K562 (cell line): ENCODE data around the gene MED22. TPM values are rescaled to one million over a fixed set of nuclear protein-coding genes. Genes with fewer than 3 reads are reported as not detected.

Source experiments
- CBX2 ChIP-seq: fragments of 200-600 bp; sonication (generic); IDR thresholded peaks from one replicate; pipeline ENCODE4 v1.6.1; 2012; ENCODE audit warnings: mild to moderate bottlenecking, low read length, inconsistent platforms; ENCODE audit not compliant: insufficient read depth, poor library complexity, severe bottlenecking
- CHAMP1 ChIP-seq: fragments of 450-650 bp; IDR thresholded peaks from 2 replicates; pipeline ENCODE4 v1.6.1; 2016; ENCODE audit warnings: mild to moderate bottlenecking
- ETV1 ChIP-seq: fragments of 450-650 bp; conservative IDR thresholded peaks from 2 replicates; pipeline ENCODE4 v1.6.1; 2016; ENCODE audit warnings: missing genetic modification characterization, control low read depth, low read depth, missing compliant biosample characterization
- NELFE ChIP-seq: IDR thresholded peaks from 2 replicates; pipeline ENCODE4 v1.6.1; 2011; ENCODE audit warnings: mild to moderate bottlenecking; ENCODE audit not compliant: insufficient read depth, insufficient read length
- RAD21 ChIP-seq, 2 experiments: fragments of 250-450 bp in 1 of 2; fragments of 450-650 bp in 1 of 2; sonication (Bioruptor Pico) in 1 of 2; formaldehyde crosslinking in 1 of 2; IDR thresholded peaks in 1 of 2; conservative IDR thresholded peaks in 1 of 2; 2 replicates each; pipeline versions ENCODE4 v1.4.0 to v1.8.0; 2020 to 2022; ENCODE audit warnings: mild to moderate bottlenecking in 2 of 2, moderate library complexity in 1 of 2
- RERE ChIP-seq: sonication (generic); formaldehyde crosslinking; IDR thresholded peaks from 2 replicates; pipeline ENCODE4 v1.8.0; 2023; ENCODE audit warnings: missing genetic modification reagents, mild to moderate bottlenecking, borderline replicate concordance
- REST ChIP-seq, 2 experiments: fragments of 450-650 bp; formaldehyde crosslinking in 1 of 2; IDR thresholded peaks; 2 replicates each; pipeline versions ENCODE4 v1.4.0 to v1.6.1; 2014 to 2020; ENCODE audit warnings: mild to moderate bottlenecking in 2 of 2, borderline replicate concordance in 1 of 2, low read depth in 1 of 2
- ZNF316 ChIP-seq: fragments of 450-650 bp; IDR thresholded peaks from 2 replicates; pipeline ENCODE4 v1.6.1; 2016
- ZNF354B ChIP-seq: fragments of 250-450 bp; sonication (Bioruptor Pico); IDR thresholded peaks from 2 replicates; pipeline ENCODE4 v1.4.0; 2020
- polyA plus RNA-seq, 8 experiments: library from polyadenylated mRNA; depleted of rRNA in 4 of 8; stranded (reverse) in 5 of 8; unstranded in 3 of 8; fragments of >200 nt; fragmentation: Nextera tagmentation in 2 of 8; fragmentation: Illumina TruSeq in 1 of 8; extraction: Ambion mirVana in 2 of 8; extraction: Trizol in 1 of 8; gene quantifications; 2 replicates each; pipeline versions ENCODE4 v1.2.1 to v1.2.3, GENCODE V29; 2011 to 2014; ENCODE audit warnings: inconsistent platforms in 1 of 8, missing spikeins in 1 of 8
- total RNA-seq, 7 experiments: library from RNA; depleted of rRNA in 6 of 7; stranded (reverse); fragments of >200 nt in 6 of 7; fragmentation: Illumina TruSeq in 2 of 7; extraction: Trizol in 2 of 7; gene quantifications; 2 replicates each; pipeline versions ENCODE4 v1.2.1 to v1.2.3, GENCODE V29; 2011 to 2021; ENCODE audit warnings: low replicate concordance in 1 of 7

MED22 gene
- total and polyA plus RNA-seq, 9 of the 15 experiments (the other 6 are each of a cell fraction or from before 2014, with no cell fraction given) = 0.73 to 35.6 (median 22.3) TPM

GRCh38 chr9:133375724-133376654, 28.1 kb upstream of the MED22 start, which contains the start of the genes STKLD1 and SURF4 (continued):
- TF ChIP-seq REST (IDR thresholded peaks at IDR 0.05; ENCODE audit: borderline replicate concordance) (no peak; the same call in 1 of the 2 replicates), REST (CRISPR knock-in tag; IDR thresholded peaks at IDR 0.05; ENCODE audit: low read depth) (no peak), ZNF316 (no peak), ETV1 (tag) (no peak), NELFE (no peak), ZNF354B (CRISPR knock-in tag) (no peak), RERE (CRISPR knock-in tag) (no peak), CBX2 (no peak), RAD21 (CRISPR knock-in tag; conservative IDR thresholded peaks at IDR 0.05 in 1 of 2, IDR thresholded peaks at IDR 0.05 in 1 of 2) (no peak), CHAMP1 (no peak)
